ENCODE data around the gene SMARCAL1. TPM values are rescaled to one million over a fixed set of nuclear protein-coding genes. Genes with fewer than 3 reads are reported as not detected.

SMARCAL1 gene
- total and polyA plus RNA-seq, 2 experiments from 2014 or later: 18.8 to 19.9 TPM

GRCh38 chr2:216385478-216385877, 26.8 kb upstream of the SMARCAL1 start:
- no peaks in the 10 kb centered on the region for H3K27me3 ChIP-seq
- H3K79me2 ChIP-seq: no peaks in the 10 kb centered on the region
- H3K4me3 ChIP-seq: no peak overlapping the region
- no peaks in the 10 kb centered on the region for H3K36me3 ChIP-seq (replicated peaks; ENCODE audit: insufficient read depth, low read depth)
- TF ChIP-seq EZH2phosphoT487 (IDR thresholded peaks at IDR 0.05; ENCODE audit: low read depth, severe bottlenecking, unreplicated experiment): no peak
- TF ChIP-seq CTCF (IDR thresholded peaks at IDR 0.05; ENCODE audit: poor library complexity): no peak
- no peak for TF ChIP-seq EZH2 (IDR thresholded peaks at IDR 0.05; ENCODE audit: borderline replicate concordance)
- no peaks in the 10 kb centered on the region for H3K4me1 ChIP-seq (ENCODE audit: insufficient read depth)
- no peak overlapping the region for H3K27ac ChIP-seq
- H3K9me2 ChIP-seq (replicated peaks; ENCODE audit: insufficient read depth): no peaks in the 10 kb centered on the region
- H4K20me1 ChIP-seq (ENCODE audit: insufficient read depth, poor library complexity, severe bottlenecking): no peaks in the 10 kb centered on the region
- WGBS (ENCODE audit: low lambda C conversion rate, missing lambda C conversion rate): 72% methylated on average over 2 of the region's 2 CpGs
- DNase-seq (ENCODE audit: low spot score): no peak
- no peak overlapping the region for H2AFZ ChIP-seq
- no peak overlapping the region for H3K4me2 ChIP-seq
- H3K9me3 ChIP-seq (ENCODE audit: low read depth): no peaks in the 10 kb centered on the region

GRCh38 chr2:216387262-216387661, 25.0 kb upstream of the SMARCAL1 start:
- WGBS (ENCODE audit: low lambda C conversion rate, missing lambda C conversion rate): 92% methylated on average over 2 of the region's 2 CpGs
- H3K4me3 ChIP-seq: no peak overlapping the region
- H3K36me3 ChIP-seq (replicated peaks; ENCODE audit: insufficient read depth, low read depth): no peaks in the 10 kb centered on the region
- no peak for TF ChIP-seq EZH2 (IDR thresholded peaks at IDR 0.05; ENCODE audit: borderline replicate concordance)
- TF ChIP-seq CTCF (IDR thresholded peaks at IDR 0.05; ENCODE audit: poor library complexity): no peak
- no peak for TF ChIP-seq EZH2phosphoT487 (IDR thresholded peaks at IDR 0.05; ENCODE audit: low read depth, severe bottlenecking, unreplicated experiment)
- H3K4me2 ChIP-seq: no peak overlapping the region
- no peak for DNase-seq (ENCODE audit: low spot score)
- no peaks in the 10 kb centered on the region for H3K4me1 ChIP-seq (ENCODE audit: insufficient read depth)
- no peaks in the 10 kb centered on the region for H3K9me3 ChIP-seq (ENCODE audit: low read depth)
- H3K27ac ChIP-seq: no peak overlapping the region
- H3K27me3 ChIP-seq: no peaks in the 10 kb centered on the region
- H4K20me1 ChIP-seq (ENCODE audit: insufficient read depth, poor library complexity, severe bottlenecking): no peaks in the 10 kb centered on the region
- no peaks in the 10 kb centered on the region for H3K79me2 ChIP-seq
- no peaks in the 10 kb centered on the region for H3K9me2 ChIP-seq (replicated peaks; ENCODE audit: insufficient read depth)
- H2AFZ ChIP-seq: no peak overlapping the region

- Histone ChIP-seq H3K9me2 (replicated peaks; ENCODE audit: insufficient read depth) (no peaks in the 10 kb centered on the region), H4K20me1 (ENCODE audit: insufficient read depth, poor library complexity, severe bottlenecking) (no peaks in the 10 kb centered on the region), H3K9me3 (ENCODE audit: low read depth) (no peaks in the 10 kb centered on the region), H3K36me3 (replicated peaks; ENCODE audit: insufficient read depth, low read depth) (no peaks in the 10 kb centered on the region), H3K27ac (no peak overlapping the region), H2AFZ (no peak overlapping the region), H3K27me3 (no peaks in the 10 kb centered on the region), H3K79me2 (no peaks in the 10 kb centered on the region), H3K4me3 (no peak overlapping the region), H3K4me1 (ENCODE audit: insufficient read depth) (no peaks in the 10 kb centered on the region), H3K4me2 (no peak overlapping the region)
- 93% methylated on average over 5 of the region's 5 CpGs for WGBS (ENCODE audit: low lambda C conversion rate, missing lambda C conversion rate)
- TF ChIP-seq CTCF (IDR thresholded peaks at IDR 0.05; ENCODE audit: poor library complexity) (no peak), EZH2 (IDR thresholded peaks at IDR 0.05; ENCODE audit: borderline replicate concordance) (no peak), EZH2phosphoT487 (IDR thresholded peaks at IDR 0.05; ENCODE audit: low read depth, severe bottlenecking, unreplicated experiment) (no peak)
- DNase-seq (ENCODE audit: low spot score): no peak
Measured at GRCh38 chr2:216388046-216388884, 24.0 kb upstream of the SMARCAL1 start.

Data from hepatocyte (in vitro differentiated cells).